ENCODE results near the gene NDUFA8. TPM values are rescaled to one million over a fixed set of nuclear protein-coding genes. Genes with fewer than 3 reads are reported as not detected.

Gene NDUFA8
- total and polyA plus RNA-seq, 10 of the 15 experiments (the other 5 are each of a cell fraction or from before 2014, with no cell fraction given) = 44.9 to 159 (median 90.8) TPM

GRCh38 chr9:122132539-122132938 is 27.0 kb downstream of the NDUFA8 start:
- no peaks in the 10 kb centered on the region for H3K9me3 ChIP-seq (replicated peaks; ENCODE audit: control insufficient read depth, insufficient read depth, low read length)
- RAD21 ChIA-PET (ENCODE audit: unreplicated experiment) = no interaction called here
- no peak overlapping the region for H3K27ac ChIP-seq (ENCODE audit: control insufficient read depth, insufficient read depth)
- CTCF ChIA-PET = interaction anchor here (0.7 to 1.8 kb wide), 5 partner anchors 8 to 34 kb away, joined by 3 to 8 read pairs (median 3); no protein-coding TSS in a partner anchor
- intact Hi-C loops (cut with micrococcal nuclease; ENCODE audit: unreplicated experiment) = no loop called here
- no peak overlapping the region for H3K4me2 ChIP-seq (ENCODE audit: control insufficient read depth, insufficient read depth)
- no peak for FAIRE-seq
- no peak overlapping the region for H2AFZ ChIP-seq (ENCODE audit: control insufficient read depth, low read depth, low read length)
- H3K4me3 ChIP-seq = no peak overlapping the region
- H3K9ac ChIP-seq (ENCODE audit: control insufficient read depth, insufficient read depth, low read length) = no peak overlapping the region
- POLR2A ChIA-PET = interaction anchor here (0.6 kb wide), 1 partner anchor 888 kb away, joined by 3 read pairs; no protein-coding TSS in a partner anchor
- SMC1A ChIA-PET (ENCODE audit: uncharacterized antibody, unreplicated experiment) = no interaction called here
- H4K20me1 ChIP-seq (ENCODE audit: control insufficient read depth, insufficient read depth) = no peaks in the 10 kb centered on the region
- in situ Hi-C loops (cut with MboI) = no loop called here
- peaks cover 0 to 2% of the 10 kb centered on the region in 2 experiments; a peak in 2 of 4 replicates for H3K27me3 ChIP-seq (replicated peaks in 1 of 2; ENCODE audit: control insufficient read depth in 2 of 2, insufficient read depth in 2 of 2, low read length in 1 of 2)
- no peaks in the 10 kb centered on the region for H3K4me1 ChIP-seq (ENCODE audit: control insufficient read depth, insufficient read depth, low read length)
- no TSS peak for BruUV-seq (replicated peaks)
- no peak for DNase-seq (ENCODE audit: low read depth, low spot score)
- no peaks in the 10 kb centered on the region for H3K36me3 ChIP-seq (ENCODE audit: control insufficient read depth in 2 of 2, insufficient read depth in 2 of 2, low read length in 1 of 2)
- 41% methylated on average over 4 of the region's 4 CpGs for WGBS (ENCODE audit: insufficient coverage, insufficient replicate concordance, low lambda C conversion rate, missing lambda C conversion rate)
- H3K79me2 ChIP-seq (ENCODE audit: control insufficient read depth, insufficient read depth, low read length) = no peaks in the 10 kb centered on the region
- no peak for TF ChIP-seq POLR2AphosphoS5 (IDR thresholded peaks at IDR 0.05; ENCODE audit: low read length)
- TF ChIP-seq HCFC1 (IDR thresholded peaks at IDR 0.05; ENCODE audit: low read length) = no peak
- TF ChIP-seq JUND (IDR thresholded peaks at IDR 0.05; ENCODE audit: low read depth, low read length) = no peak
- no peak for TF ChIP-seq BRCA1 (IDR thresholded peaks at IDR 0.05; ENCODE audit: low read depth, low read length)
- TF ChIP-seq BHLHE40 (IDR thresholded peaks at IDR 0.05; ENCODE audit: borderline replicate concordance in 1 of 2, low read depth in 2 of 2, low read length in 1 of 2) = no peak
- TF ChIP-seq ZNF687 (IDR thresholded peaks at IDR 0.05) = no peak
- TF ChIP-seq ZBTB11 (CRISPR knock-in tag; IDR thresholded peaks at IDR 0.05) = no peak
- no peak for TF ChIP-seq CBX5 (IDR thresholded peaks at IDR 0.05; ENCODE audit: low read depth)
- TF ChIP-seq FOXM1 (IDR thresholded peaks at IDR 0.05; ENCODE audit: low read depth, low read length) = no peak
- no peak for TF ChIP-seq MAX (IDR thresholded peaks at IDR 0.05; ENCODE audit: low read depth, low read length)
- ATAC-seq = no peak

All from GM12878 (cell line).